ENCODE results near the gene KBTBD7.

KBTBD7 gene

GRCh38 chr13:41213316-41213715, 18.9 kb upstream of the KBTBD7 start:
- Histone ChIP-seq H3K36me3 (ENCODE audit: control insufficient read depth, low read length) (no peaks in the 10 kb centered on the region), H3F3A (ENCODE audit: control insufficient read depth, insufficient read depth) (no peaks in the 10 kb centered on the region), H3K27ac (ENCODE audit: low read depth, low read length) (no peak overlapping the region), H3K27me3 (ENCODE audit: control insufficient read depth, low read length) (no peaks in the 10 kb centered on the region), H4K20me1 (ENCODE audit: control insufficient read depth, insufficient read depth, low read depth, low read length) (no peaks in the 10 kb centered on the region), H3K4me2 (ENCODE audit: low read length) (no peak overlapping the region), H3K79me2 (ENCODE audit: control insufficient read depth, low read length) (no peaks in the 10 kb centered on the region), H3K9me3 (ENCODE audit: control insufficient read depth, insufficient read depth, low read length) (0 out of 2 replicates have a peak, but pooled peaks cover 4% of the 10 kb centered on the region), H3K9me2 (replicated peaks; ENCODE audit: control insufficient read depth, low read length) (no peaks in the 10 kb centered on the region), H3K4me1 (ENCODE audit: control insufficient read depth, low read length) (no peaks in the 10 kb centered on the region), H3K4me3 (ENCODE audit: low read length) (no peak overlapping the region)
- TF ChIP-seq CTCF (IDR thresholded peaks at IDR 0.05; ENCODE audit: low read depth, low read length, poor library complexity, severe bottlenecking) (no peak), EZH2phosphoT487 (IDR thresholded peaks at IDR 0.05; ENCODE audit: borderline replicate concordance, low read length) (no peak)

GRCh38 chr13:41212881-41213280, 18.5 kb upstream of the KBTBD7 start:
- H3K4me1 ChIP-seq (ENCODE audit: control insufficient read depth, low read length): no peaks in the 10 kb centered on the region
- H3K4me2 ChIP-seq (ENCODE audit: low read length): no peak overlapping the region
- no peaks in the 10 kb centered on the region for H3F3A ChIP-seq (ENCODE audit: control insufficient read depth, insufficient read depth)
- H4K20me1 ChIP-seq (ENCODE audit: control insufficient read depth, insufficient read depth, low read depth, low read length): no peaks in the 10 kb centered on the region
- H3K27me3 ChIP-seq (ENCODE audit: control insufficient read depth, low read length): no peaks in the 10 kb centered on the region
- no peaks in the 10 kb centered on the region for H3K79me2 ChIP-seq (ENCODE audit: control insufficient read depth, low read length)
- H3K36me3 ChIP-seq (ENCODE audit: control insufficient read depth, low read length): no peaks in the 10 kb centered on the region
- no peak overlapping the region for H3K27ac ChIP-seq (ENCODE audit: low read depth, low read length)
- peaks cover 4% of the 10 kb centered on the region; the same call in 1 of the 2 replicates for H3K9me3 ChIP-seq (ENCODE audit: control insufficient read depth, insufficient read depth, low read length)
- no peak overlapping the region for H3K4me3 ChIP-seq (ENCODE audit: low read length)
- TF ChIP-seq CTCF (IDR thresholded peaks at IDR 0.05; ENCODE audit: low read depth, low read length, poor library complexity, severe bottlenecking) (no peak), EZH2phosphoT487 (IDR thresholded peaks at IDR 0.05; ENCODE audit: borderline replicate concordance, low read length) (no peak)
- H3K9me2 ChIP-seq (replicated peaks; ENCODE audit: control insufficient read depth, low read length): no peaks in the 10 kb centered on the region

GRCh38 chr13:41211062-41211461, 16.7 kb upstream of the KBTBD7 start:
- H3K4me3 ChIP-seq (ENCODE audit: low read length): no peak overlapping the region
- no peaks in the 10 kb centered on the region for H4K20me1 ChIP-seq (ENCODE audit: control insufficient read depth, insufficient read depth, low read depth, low read length)
- H3K4me1 ChIP-seq (ENCODE audit: control insufficient read depth, low read length): no peaks in the 10 kb centered on the region
- no peaks in the 10 kb centered on the region for H3K9me2 ChIP-seq (replicated peaks; ENCODE audit: control insufficient read depth, low read length)
- H3F3A ChIP-seq (ENCODE audit: control insufficient read depth, insufficient read depth): no peaks in the 10 kb centered on the region
- no peaks in the 10 kb centered on the region for H3K27me3 ChIP-seq (ENCODE audit: control insufficient read depth, low read length)
- no peaks in the 10 kb centered on the region for H3K79me2 ChIP-seq (ENCODE audit: control insufficient read depth, low read length)
- no peak overlapping the region for H3K27ac ChIP-seq (ENCODE audit: low read depth, low read length)
- H3K36me3 ChIP-seq (ENCODE audit: control insufficient read depth, low read length): no peaks in the 10 kb centered on the region
- H3K4me2 ChIP-seq (ENCODE audit: low read length): no peak overlapping the region
- no peak for TF ChIP-seq EZH2phosphoT487 (IDR thresholded peaks at IDR 0.05; ENCODE audit: borderline replicate concordance, low read length)
- TF ChIP-seq CTCF (IDR thresholded peaks at IDR 0.05; ENCODE audit: low read depth, low read length, poor library complexity, severe bottlenecking): no peak
- H3K9me3 ChIP-seq (ENCODE audit: control insufficient read depth, insufficient read depth, low read length): peaks cover 4% of the 10 kb centered on the region; the same call in 1 of the 2 replicates
